Esophagus muscularis mucosa (tissue), 4 donors: ENCODE results near the gene EIF3L. TPM values are rescaled to one million over a fixed set of nuclear protein-coding genes. Genes with fewer than 3 reads are reported as not detected.

Experiments
- DNase-seq: peaks from one replicate; pipeline ENCODE4 v3.0.0-alpha.2; 2017; ENCODE audit errors: extremely low spot score
- H3K27ac ChIP-seq, 4 donors: fragments of 200-600 bp; sonication (generic); replicated peaks in 1 of 4; 1 replicate in 3 of 4; 2 replicates in 1 of 4; pipeline ENCODE4 v1.5.1; 2016 to 2019; ENCODE audit warnings: mild to moderate bottlenecking in 1 of 4
- H3K27me3 ChIP-seq, 4 donors: fragments of 200-600 bp; sonication (generic); one replicate each; pipeline versions ENCODE4 v1.5.1 to v1.6.0; 2016 to 2019
- H3K36me3 ChIP-seq, 4 donors: fragments of 200-600 bp; sonication (generic); one replicate each; pipeline ENCODE4 v1.5.1; 2016 to 2019
- H3K4me1 ChIP-seq, 4 donors: fragments of 200-600 bp; sonication (generic); one replicate each; pipeline ENCODE4 v1.5.1; 2016 to 2019
- H3K4me3 ChIP-seq, 4 donors: fragments of 200-600 bp; sonication (generic); 1 replicate in 2 of 4; 2 replicates in 2 of 4; pipeline ENCODE4 v1.5.1; 2016 to 2019; ENCODE audit warnings: mild to moderate bottlenecking in 4 of 4, moderate library complexity in 1 of 4
- H3K9me3 ChIP-seq, 4 donors: fragments of 200-600 bp; sonication (generic); 1 replicate in 3 of 4; 2 replicates in 1 of 4; pipeline ENCODE4 v1.5.1; 2016 to 2019
- CTCF ChIP-seq, 3 experiments: fragments of 200-600 bp in 2 of 3; fragments of 450-650 bp in 1 of 3; sonication (generic) in 2 of 3; IDR thresholded peaks; one replicate each; pipeline ENCODE4 v1.5.1; 2017 to 2019; ENCODE audit warnings: antibody characterized with exemption in 3 of 3, mild to moderate bottlenecking in 2 of 3, moderate library complexity in 1 of 3
- EP300 ChIP-seq: sonication (generic); formaldehyde crosslinking; IDR thresholded peaks from one replicate; pipeline ENCODE4 v1.6.1; 2017; ENCODE audit warnings: antibody characterized with exemption
- POLR2A ChIP-seq: fragments of 450-650 bp; IDR thresholded peaks from one replicate; pipeline ENCODE4 v1.6.1; 2017; ENCODE audit warnings: antibody characterized with exemption, moderate library complexity, mild to moderate bottlenecking, low read depth
- POLR2AphosphoS5 ChIP-seq, 2 donors: sonication (generic); formaldehyde crosslinking; IDR thresholded peaks; one replicate each; pipeline ENCODE4 v1.6.1; 2017; ENCODE audit warnings: antibody characterized with exemption in 2 of 2
- WGBS: methylation state at CpG from one replicate; pipeline ENCODE4 v1.1.5; 2018; 5-methylcytosine and 5-hydroxymethylcytosine counted together
- intact Hi-C: fragments of 100-400 bp; cut with DNase I; formaldehyde crosslinking; loops from one replicate; pipeline ENCODE4 v1.15.1; 2023
- total RNA-seq, 4 donors: library from RNA; depleted of rRNA; stranded (reverse); fragments of >200 nt; gene quantifications; one replicate each; pipeline versions ENCODE4 v1.1.0 to v1.2.1, GENCODE V29; 2016

The EIF3L gene
- total RNA-seq, 4 donors from 2014 or later: 348 to 494 (median 425) TPM

- TF ChIP-seq EP300 (no peak), POLR2A (no peak)
Observed at GRCh38 chr22:37816543-37817180, 32.6 kb upstream of the EIF3L start.

GRCh38 chr22:37817705-37818408, 31.4 kb upstream of the EIF3L start:
- Histone ChIP-seq H3K36me3 (peaks cover 0 to 39% (median 19%) of the 10 kb centered on the region in 4 donors), H3K27me3 (peaks cover 0 to 41% (median 0%) of the 10 kb centered on the region in 4 donors), H3K9me3 (no peaks in the 10 kb centered on the region), H3K27ac (peak overlapping the region; percentile 44 to 70 (median 50)), H3K4me1 (peaks cover 17 to 21% (median 20%) of the 10 kb centered on the region in 4 donors), H3K4me3 (peak overlapping the region; percentile 40 to 59 (median 51))
- intact Hi-C loops: loop anchor here (1.0 to 5.0 kb wide), 2 partner anchors 45 to 149 kb away; no protein-coding TSS in a partner anchor
- WGBS: 5% methylated on average over 4 of the region's 29 CpGs
- TF ChIP-seq POLR2A (no peak), EP300 (no peak), POLR2AphosphoS5 (IDR thresholded peaks at IDR 0.05) (peak; percentile 45 to 78), CTCF (IDR thresholded peaks at IDR 0.05) (peak; percentile 96 to 98 (median 97))
- peak; percentile 96 for DNase-seq

More at GRCh38 chr22:37816543-37817180, 32.6 kb upstream of the EIF3L start:
- H3K36me3 ChIP-seq: peaks cover 0 to 39% (median 19%) of the 10 kb centered on the region in 4 donors
- H3K4me3 ChIP-seq: no peak overlapping the region
- no peaks in the 10 kb centered on the region for H3K9me3 ChIP-seq
- intact Hi-C loops: loop anchor here (1.0 to 5.0 kb wide), 2 partner anchors 47 to 151 kb away; no protein-coding TSS in a partner anchor
- H3K27me3 ChIP-seq: peaks cover 0 to 29% (median 0%) of the 10 kb centered on the region in 4 donors
- peaks cover 17 to 21% (median 20%) of the 10 kb centered on the region in 4 donors for H3K4me1 ChIP-seq
- H3K27ac ChIP-seq: no peak overlapping the region
- no peak for DNase-seq
- 93% methylated on average over 22 of the region's 23 CpGs for WGBS

- DNase-seq: no peak
- TF ChIP-seq CTCF (IDR thresholded peaks at IDR 0.05) (peak; percentile 36 to 44 (median 40)), EP300 (no peak)
- Histone ChIP-seq H3K36me3 (peaks cover 0 to 33% (median 17%) of the 10 kb centered on the region in 4 donors), H3K4me3 (peak overlapping the region; percentile 40 to 59 (median 51)), H3K27me3 (peaks cover 0 to 48% (median 0%) of the 10 kb centered on the region in 4 donors), H3K9me3 (no peaks in the 10 kb centered on the region), H3K27ac (peak overlapping the region in 3 of 4 donors; percentile 28 to 70 (median 53)), H3K4me1 (peaks cover 17 to 21% (median 20%) of the 10 kb centered on the region in 4 donors)
- WGBS: 6% methylated on average over 30 of the region's 68 CpGs
- intact Hi-C loops: loop anchor here (5.0 kb wide), 1 partner anchor 149 kb away; no protein-coding TSS in a partner anchor
Observed at GRCh38 chr22:37818409-37819104, 30.7 kb upstream of the EIF3L start.

- Histone ChIP-seq H3K27ac (no peak overlapping the region), H3K9me3 (no peaks in the 10 kb centered on the region), H3K4me1 (peaks cover 17 to 22% (median 20%) of the 10 kb centered on the region in 4 donors), H3K27me3 (peaks cover 0 to 53% (median 0%) of the 10 kb centered on the region in 4 donors), H3K4me3 (peak overlapping the region; percentile 40 to 59 (median 51)), H3K36me3 (peaks cover 0 to 28% (median 15%) of the 10 kb centered on the region in 4 donors)
- WGBS: 34% methylated on average over 14 of the region's 14 CpGs
- DNase-seq: no peak
- intact Hi-C loops: loop anchor here (5.0 kb wide), 1 partner anchor 148 kb away; no protein-coding TSS in a partner anchor
- TF ChIP-seq POLR2A (no peak), EP300 (no peak), POLR2AphosphoS5 (IDR thresholded peaks at IDR 0.05) (no peak), CTCF (IDR thresholded peaks at IDR 0.05) (no peak)
Observed at GRCh38 chr22:37819105-37819433, 30.1 kb upstream of the EIF3L start.
